GM23338 (cell line): ENCODE results near the gene ZC4H2. TPM values are rescaled to one million over a fixed set of nuclear protein-coding genes. Genes with fewer than 3 reads are reported as not detected.

Experiments
- ATAC-seq: fragments of 200-7000 bp; cut with Tn5 transposase; 3 replicates; pipeline ENCODE4 v1.9.1; 2020
- DNase-seq: peaks from one replicate; pipeline ENCODE4 v3.0.0-alpha.2; 2015; ENCODE audit warnings: low spot score
- H2AFZ ChIP-seq: fragments of 200-600 bp; sonication (generic); 2 replicates; pipeline ENCODE4 v1.8.0; 2016; ENCODE audit warnings: antibody characterized with exemption, mild to moderate bottlenecking, moderate library complexity
- H3F3A ChIP-seq: fragments of 200-600 bp; sonication (generic); replicated peaks from 2 replicates; pipeline ENCODE4 v1.8.0; 2017; ENCODE audit warnings: antibody characterized with exemption, mixed run types, low read depth
- H3K27ac ChIP-seq: fragments of 200-600 bp; sonication (generic); 2 replicates; pipeline ENCODE4 v1.6.1; 2016; ENCODE audit warnings: low read depth
- H3K27me3 ChIP-seq: fragments of 200-600 bp; sonication (generic); 2 replicates; pipeline ENCODE4 v1.8.0; 2016; ENCODE audit warnings: mild to moderate bottlenecking, mixed run types, moderate library complexity; ENCODE audit not compliant: insufficient read depth
- H3K36me3 ChIP-seq: fragments of 200-600 bp; sonication (generic); 2 replicates; pipeline ENCODE4 v1.8.0; 2016; ENCODE audit warnings: mild to moderate bottlenecking; ENCODE audit not compliant: insufficient read depth
- H3K4me1 ChIP-seq: fragments of 200-600 bp; sonication (generic); 2 replicates; pipeline ENCODE4 v1.8.0; 2016; ENCODE audit warnings: mild to moderate bottlenecking, moderate library complexity; ENCODE audit not compliant: insufficient read depth
- H3K4me2 ChIP-seq: fragments of 200-600 bp; sonication (generic); 2 replicates; pipeline ENCODE4 v1.7.1; 2017; ENCODE audit warnings: mixed run types
- H3K4me3 ChIP-seq: fragments of 200-600 bp; sonication (generic); 2 replicates; pipeline ENCODE4 v1.6.1; 2016; ENCODE audit warnings: mixed run types
- H3K79me2 ChIP-seq: fragments of 200-600 bp; sonication (generic); replicated peaks from 2 replicates; pipeline ENCODE4 v1.8.0; 2017; ENCODE audit warnings: mild to moderate bottlenecking; ENCODE audit not compliant: insufficient read depth
- H3K9me2 ChIP-seq: fragments of 200-600 bp; sonication (generic); 2 replicates; pipeline ENCODE4 v1.8.0; 2017; ENCODE audit not compliant: insufficient read depth
- H4K20me1 ChIP-seq: fragments of 200-600 bp; sonication (generic); replicated peaks from 2 replicates; pipeline ENCODE4 v1.8.0; 2017; ENCODE audit warnings: mild to moderate bottlenecking; ENCODE audit not compliant: insufficient read depth
- H3K27ac Mint-ChIP-seq: 2 replicates; pipeline ENCODE4 v1.8.0; 2020; ENCODE audit warnings: inconsistent platforms, mild to moderate bottlenecking, moderate library complexity, mixed read lengths
- H3K27me3 Mint-ChIP-seq: 3 replicates; pipeline ENCODE4 v1.8.0; 2022; ENCODE audit warnings: low read depth, mild to moderate bottlenecking, moderate library complexity, mixed read lengths, inconsistent platforms; ENCODE audit not compliant: insufficient read depth, poor library complexity
- H3K36me3 Mint-ChIP-seq: 3 replicates; pipeline ENCODE4 v1.8.0; 2021; ENCODE audit warnings: low read depth, mild to moderate bottlenecking, inconsistent platforms, moderate library complexity, mixed read lengths
- H3K4me1 Mint-ChIP-seq: 3 replicates; pipeline ENCODE4 v1.8.0; 2020; ENCODE audit warnings: mild to moderate bottlenecking, inconsistent platforms, mixed read lengths
- H3K4me3 Mint-ChIP-seq: 3 replicates; pipeline ENCODE4 v1.8.0; 2021; ENCODE audit warnings: moderate library complexity, mild to moderate bottlenecking, inconsistent platforms, mixed read lengths
- H3K9me3 Mint-ChIP-seq: 3 replicates; pipeline ENCODE4 v1.8.0; 2020; ENCODE audit warnings: moderate library complexity, mild to moderate bottlenecking, inconsistent platforms, mixed read lengths
- CREB1 ChIP-seq: fragments of 250-450 bp; sonication (Bioruptor Pico); IDR thresholded peaks from 2 replicates; pipeline ENCODE4 v1.5.0; 2020; ENCODE audit warnings: low read depth, mild to moderate bottlenecking, moderate library complexity
- EZH2 ChIP-seq: fragments of 200-600 bp; sonication (generic); IDR thresholded peaks from one replicate; pipeline ENCODE4 v1.8.0; 2017; ENCODE audit warnings: antibody characterized with exemption, mild to moderate bottlenecking, low read depth; ENCODE audit not compliant: unreplicated experiment
- EZH2phosphoT487 ChIP-seq: fragments of 200-600 bp; sonication (generic); IDR thresholded peaks from one replicate; pipeline ENCODE4 v1.8.1; 2018; ENCODE audit warnings: antibody characterized with exemption; ENCODE audit not compliant: unreplicated experiment
- JUNB ChIP-seq: IDR thresholded peaks from one replicate; pipeline ENCODE4 v1.6.1; 2016; ENCODE audit warnings: antibody characterized with exemption; ENCODE audit not compliant: unreplicated experiment
- NANOG ChIP-seq: IDR thresholded peaks from 2 replicates; pipeline ENCODE4 v1.6.1; 2016; ENCODE audit warnings: antibody characterized with exemption, borderline replicate concordance
- POLR2AphosphoS5 ChIP-seq: IDR thresholded peaks from 2 replicates; pipeline ENCODE4 v1.6.1; 2016; ENCODE audit warnings: antibody characterized with exemption, low read depth
- STAT1 ChIP-seq: IDR thresholded peaks from one replicate; pipeline ENCODE4 v1.6.1; 2016; ENCODE audit warnings: antibody characterized with exemption; ENCODE audit not compliant: unreplicated experiment
- ZNF114 ChIP-seq: fragments of 250-450 bp; sonication (Bioruptor Pico); IDR thresholded peaks from 2 replicates; pipeline ENCODE4 v1.5.0; 2020; ENCODE audit warnings: mild to moderate bottlenecking, moderate library complexity
- ZNF331 ChIP-seq: fragments of 250-450 bp; sonication (Bioruptor Pico); IDR thresholded peaks from 2 replicates; pipeline ENCODE4 v1.5.0; 2020; ENCODE audit warnings: low read depth, mild to moderate bottlenecking, moderate library complexity
- polyA plus RNA-seq: library from polyadenylated mRNA; unstranded; fragments of >200 nt; fragmentation: Nextera tagmentation; extraction: Ambion mirVana; gene quantifications from 2 replicates; pipeline ENCODE4 v1.2.1, GENCODE V29; 2016
- total RNA-seq: library from RNA; depleted of rRNA; stranded (reverse); fragments of >200 nt; shearing (Covaris generic); gene quantifications from 2 replicates; pipeline ENCODE4 v1.2.3, GENCODE V29; 2014
- TF ChIP-seq, protein P1 (sequence below): IDR thresholded peaks from one replicate; pipeline ENCODE4 v1.6.1; 2018; ENCODE audit warnings: antibody characterized with exemption; ENCODE audit not compliant: unreplicated experiment
- TF ChIP-seq, protein P2 (sequence below): fragments of 250-450 bp; sonication (Bioruptor Pico); IDR thresholded peaks from 2 replicates; pipeline ENCODE4 v1.5.0; 2020; ENCODE audit warnings: mild to moderate bottlenecking, moderate library complexity
- TF ChIP-seq, protein P3 (sequence below): IDR thresholded peaks from 2 replicates; pipeline ENCODE4 v1.6.1; 2016; ENCODE audit warnings: antibody characterized with exemption
- TF ChIP-seq, protein P4 (sequence below), 2 experiments: fragments of 200-600 bp in 1 of 2; sonication (generic) in 1 of 2; conservative IDR thresholded peaks; 2 replicates each; pipeline versions ENCODE4 v1.5.1 to v1.6.1; 2016 to 2017; ENCODE audit warnings: antibody characterized with exemption in 2 of 2, low read depth in 2 of 2, mild to moderate bottlenecking in 2 of 2, moderate library complexity in 1 of 2

Gene ZC4H2
- total and polyA plus RNA-seq, 2 experiments from 2014 or later: 17.4 to 28.3 TPM

DNA sequence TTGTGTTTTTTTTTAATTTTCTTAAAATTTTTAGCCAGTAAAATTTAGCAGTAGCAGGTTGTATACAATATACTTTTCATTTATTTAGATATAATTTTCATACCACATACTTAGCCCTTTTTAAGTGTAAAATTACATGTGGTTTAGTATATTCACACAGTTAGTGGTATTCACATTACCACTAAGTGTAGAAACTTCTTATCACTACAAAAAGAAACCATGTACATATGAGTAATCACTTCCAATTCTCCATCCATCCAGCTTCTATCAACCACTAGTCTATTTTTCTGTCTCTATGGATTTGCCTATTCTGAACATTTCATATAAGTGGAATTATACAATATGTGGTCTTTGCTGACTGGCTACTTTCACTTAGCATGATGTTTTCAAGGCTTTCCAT, 109.0 kb downstream of the ZC4H2 start:
- H3K4me1 ChIP-seq: no peaks in the 10 kb centered on the region
- H3K4me2 ChIP-seq: no peak overlapping the region
- ATAC-seq: no peak
- no peaks in the 10 kb centered on the region for H3K27me3 ChIP-seq
- no peaks in the 10 kb centered on the region for H3K79me2 ChIP-seq
- H3K4me3 Mint-ChIP-seq: no peak overlapping the region
- H3K36me3 ChIP-seq: no peaks in the 10 kb centered on the region
- H4K20me1 ChIP-seq: no peaks in the 10 kb centered on the region
- peaks cover 14% of the 10 kb centered on the region for H3K9me3 Mint-ChIP-seq
- TF ChIP-seq, protein P1, sequence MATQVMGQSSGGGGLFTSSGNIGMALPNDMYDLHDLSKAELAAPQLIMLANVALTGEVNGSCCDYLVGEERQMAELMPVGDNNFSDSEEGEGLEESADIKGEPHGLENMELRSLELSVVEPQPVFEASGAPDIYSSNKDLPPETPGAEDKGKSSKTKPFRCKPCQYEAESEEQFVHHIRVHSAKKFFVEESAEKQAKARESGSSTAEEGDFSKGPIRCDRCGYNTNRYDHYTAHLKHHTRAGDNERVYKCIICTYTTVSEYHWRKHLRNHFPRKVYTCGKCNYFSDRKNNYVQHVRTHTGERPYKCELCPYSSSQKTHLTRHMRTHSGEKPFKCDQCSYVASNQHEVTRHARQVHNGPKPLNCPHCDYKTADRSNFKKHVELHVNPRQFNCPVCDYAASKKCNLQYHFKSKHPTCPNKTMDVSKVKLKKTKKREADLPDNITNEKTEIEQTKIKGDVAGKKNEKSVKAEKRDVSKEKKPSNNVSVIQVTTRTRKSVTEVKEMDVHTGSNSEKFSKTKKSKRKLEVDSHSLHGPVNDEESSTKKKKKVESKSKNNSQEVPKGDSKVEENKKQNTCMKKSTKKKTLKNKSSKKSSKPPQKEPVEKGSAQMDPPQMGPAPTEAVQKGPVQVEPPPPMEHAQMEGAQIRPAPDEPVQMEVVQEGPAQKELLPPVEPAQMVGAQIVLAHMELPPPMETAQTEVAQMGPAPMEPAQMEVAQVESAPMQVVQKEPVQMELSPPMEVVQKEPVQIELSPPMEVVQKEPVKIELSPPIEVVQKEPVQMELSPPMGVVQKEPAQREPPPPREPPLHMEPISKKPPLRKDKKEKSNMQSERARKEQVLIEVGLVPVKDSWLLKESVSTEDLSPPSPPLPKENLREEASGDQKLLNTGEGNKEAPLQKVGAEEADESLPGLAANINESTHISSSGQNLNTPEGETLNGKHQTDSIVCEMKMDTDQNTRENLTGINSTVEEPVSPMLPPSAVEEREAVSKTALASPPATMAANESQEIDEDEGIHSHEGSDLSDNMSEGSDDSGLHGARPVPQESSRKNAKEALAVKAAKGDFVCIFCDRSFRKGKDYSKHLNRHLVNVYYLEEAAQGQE: no peak
- TF ChIP-seq, protein P2, sequence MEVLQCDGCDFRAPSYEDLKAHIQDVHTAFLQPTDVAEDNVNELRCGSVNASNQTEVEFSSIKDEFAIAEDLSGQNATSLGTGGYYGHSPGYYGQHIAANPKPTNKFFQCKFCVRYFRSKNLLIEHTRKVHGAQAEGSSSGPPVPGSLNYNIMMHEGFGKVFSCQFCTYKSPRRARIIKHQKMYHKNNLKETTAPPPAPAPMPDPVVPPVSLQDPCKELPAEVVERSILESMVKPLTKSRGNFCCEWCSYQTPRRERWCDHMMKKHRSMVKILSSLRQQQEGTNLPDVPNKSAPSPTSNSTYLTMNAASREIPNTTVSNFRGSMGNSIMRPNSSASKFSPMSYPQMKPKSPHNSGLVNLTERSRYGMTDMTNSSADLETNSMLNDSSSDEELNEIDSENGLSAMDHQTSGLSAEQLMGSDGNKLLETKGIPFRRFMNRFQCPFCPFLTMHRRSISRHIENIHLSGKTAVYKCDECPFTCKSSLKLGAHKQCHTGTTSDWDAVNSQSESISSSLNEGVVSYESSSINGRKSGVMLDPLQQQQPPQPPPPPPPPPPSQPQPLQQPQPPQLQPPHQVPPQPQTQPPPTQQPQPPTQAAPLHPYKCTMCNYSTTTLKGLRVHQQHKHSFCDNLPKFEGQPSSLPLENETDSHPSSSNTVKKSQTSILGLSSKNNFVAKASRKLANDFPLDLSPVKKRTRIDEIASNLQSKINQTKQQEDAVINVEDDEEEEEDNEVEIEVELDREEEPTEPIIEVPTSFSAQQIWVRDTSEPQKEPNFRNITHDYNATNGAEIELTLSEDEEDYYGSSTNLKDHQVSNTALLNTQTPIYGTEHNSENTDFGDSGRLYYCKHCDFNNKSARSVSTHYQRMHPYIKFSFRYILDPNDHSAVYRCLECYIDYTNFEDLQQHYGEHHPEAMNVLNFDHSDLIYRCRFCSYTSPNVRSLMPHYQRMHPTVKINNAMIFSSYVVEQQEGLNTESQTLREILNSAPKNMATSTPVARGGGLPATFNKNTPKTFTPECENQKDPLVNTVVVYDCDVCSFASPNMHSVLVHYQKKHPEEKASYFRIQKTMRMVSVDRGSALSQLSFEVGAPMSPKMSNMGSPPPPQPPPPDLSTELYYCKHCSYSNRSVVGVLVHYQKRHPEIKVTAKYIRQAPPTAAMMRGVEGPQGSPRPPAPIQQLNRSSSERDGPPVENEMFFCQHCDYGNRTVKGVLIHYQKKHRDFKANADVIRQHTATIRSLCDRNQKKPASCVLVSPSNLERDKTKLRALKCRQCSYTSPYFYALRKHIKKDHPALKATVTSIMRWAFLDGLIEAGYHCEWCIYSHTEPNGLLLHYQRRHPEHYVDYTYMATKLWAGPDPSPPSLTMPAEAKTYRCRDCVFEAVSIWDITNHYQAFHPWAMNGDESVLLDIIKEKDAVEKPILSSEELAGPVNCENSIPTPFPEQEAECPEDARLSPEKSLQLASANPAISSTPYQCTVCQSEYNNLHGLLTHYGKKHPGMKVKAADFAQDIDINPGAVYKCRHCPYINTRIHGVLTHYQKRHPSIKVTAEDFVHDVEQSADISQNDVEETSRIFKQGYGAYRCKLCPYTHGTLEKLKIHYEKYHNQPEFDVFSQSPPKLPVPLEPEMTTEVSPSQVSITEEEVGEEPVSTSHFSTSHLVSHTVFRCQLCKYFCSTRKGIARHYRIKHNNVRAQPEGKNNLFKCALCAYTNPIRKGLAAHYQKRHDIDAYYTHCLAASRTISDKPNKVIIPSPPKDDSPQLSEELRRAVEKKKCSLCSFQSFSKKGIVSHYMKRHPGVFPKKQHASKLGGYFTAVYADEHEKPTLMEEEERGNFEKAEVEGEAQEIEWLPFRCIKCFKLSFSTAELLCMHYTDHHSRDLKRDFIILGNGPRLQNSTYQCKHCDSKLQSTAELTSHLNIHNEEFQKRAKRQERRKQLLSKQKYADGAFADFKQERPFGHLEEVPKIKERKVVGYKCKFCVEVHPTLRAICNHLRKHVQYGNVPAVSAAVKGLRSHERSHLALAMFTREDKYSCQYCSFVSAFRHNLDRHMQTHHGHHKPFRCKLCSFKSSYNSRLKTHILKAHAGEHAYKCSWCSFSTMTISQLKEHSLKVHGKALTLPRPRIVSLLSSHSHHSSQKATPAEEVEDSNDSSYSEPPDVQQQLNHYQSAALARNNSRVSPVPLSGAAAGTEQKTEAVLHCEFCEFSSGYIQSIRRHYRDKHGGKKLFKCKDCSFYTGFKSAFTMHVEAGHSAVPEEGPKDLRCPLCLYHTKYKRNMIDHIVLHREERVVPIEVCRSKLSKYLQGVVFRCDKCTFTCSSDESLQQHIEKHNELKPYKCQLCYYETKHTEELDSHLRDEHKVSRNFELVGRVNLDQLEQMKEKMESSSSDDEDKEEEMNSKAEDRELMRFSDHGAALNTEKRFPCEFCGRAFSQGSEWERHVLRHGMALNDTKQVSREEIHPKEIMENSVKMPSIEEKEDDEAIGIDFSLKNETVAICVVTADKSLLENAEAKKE: no peak
- TF ChIP-seq ZNF114 (CRISPR knock-in tag): no peak
- no peak for TF ChIP-seq CREB1
- TF ChIP-seq, protein P3, sequence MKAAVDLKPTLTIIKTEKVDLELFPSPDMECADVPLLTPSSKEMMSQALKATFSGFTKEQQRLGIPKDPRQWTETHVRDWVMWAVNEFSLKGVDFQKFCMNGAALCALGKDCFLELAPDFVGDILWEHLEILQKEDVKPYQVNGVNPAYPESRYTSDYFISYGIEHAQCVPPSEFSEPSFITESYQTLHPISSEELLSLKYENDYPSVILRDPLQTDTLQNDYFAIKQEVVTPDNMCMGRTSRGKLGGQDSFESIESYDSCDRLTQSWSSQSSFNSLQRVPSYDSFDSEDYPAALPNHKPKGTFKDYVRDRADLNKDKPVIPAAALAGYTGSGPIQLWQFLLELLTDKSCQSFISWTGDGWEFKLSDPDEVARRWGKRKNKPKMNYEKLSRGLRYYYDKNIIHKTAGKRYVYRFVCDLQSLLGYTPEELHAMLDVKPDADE: no peak
- no peak for TF ChIP-seq POLR2AphosphoS5
- TF ChIP-seq NANOG: no peak
- TF ChIP-seq JUNB: no peak
- no peak for TF ChIP-seq ZNF331 (CRISPR knock-in tag)
- no peak for TF ChIP-seq EZH2
- TF ChIP-seq, protein P4, sequence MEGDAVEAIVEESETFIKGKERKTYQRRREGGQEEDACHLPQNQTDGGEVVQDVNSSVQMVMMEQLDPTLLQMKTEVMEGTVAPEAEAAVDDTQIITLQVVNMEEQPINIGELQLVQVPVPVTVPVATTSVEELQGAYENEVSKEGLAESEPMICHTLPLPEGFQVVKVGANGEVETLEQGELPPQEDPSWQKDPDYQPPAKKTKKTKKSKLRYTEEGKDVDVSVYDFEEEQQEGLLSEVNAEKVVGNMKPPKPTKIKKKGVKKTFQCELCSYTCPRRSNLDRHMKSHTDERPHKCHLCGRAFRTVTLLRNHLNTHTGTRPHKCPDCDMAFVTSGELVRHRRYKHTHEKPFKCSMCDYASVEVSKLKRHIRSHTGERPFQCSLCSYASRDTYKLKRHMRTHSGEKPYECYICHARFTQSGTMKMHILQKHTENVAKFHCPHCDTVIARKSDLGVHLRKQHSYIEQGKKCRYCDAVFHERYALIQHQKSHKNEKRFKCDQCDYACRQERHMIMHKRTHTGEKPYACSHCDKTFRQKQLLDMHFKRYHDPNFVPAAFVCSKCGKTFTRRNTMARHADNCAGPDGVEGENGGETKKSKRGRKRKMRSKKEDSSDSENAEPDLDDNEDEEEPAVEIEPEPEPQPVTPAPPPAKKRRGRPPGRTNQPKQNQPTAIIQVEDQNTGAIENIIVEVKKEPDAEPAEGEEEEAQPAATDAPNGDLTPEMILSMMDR (conservative IDR thresholded peaks at IDR 0.05; ENCODE audit: low read depth in 2 of 2): no peak
- no peak for TF ChIP-seq EZH2phosphoT487
- TF ChIP-seq STAT1: no peak
- no peaks in the 10 kb centered on the region for H3K27me3 Mint-ChIP-seq
- H2AFZ ChIP-seq: no peak overlapping the region
- H3F3A ChIP-seq: no peaks in the 10 kb centered on the region
- no peak for DNase-seq
- no peak overlapping the region for H3K4me3 ChIP-seq
- H3K27ac Mint-ChIP-seq: no peak overlapping the region
- no peak overlapping the region for H3K27ac ChIP-seq
- no peaks in the 10 kb centered on the region for H3K4me1 Mint-ChIP-seq
- H3K36me3 Mint-ChIP-seq: no peaks in the 10 kb centered on the region
- H3K9me2 ChIP-seq: no peaks in the 10 kb centered on the region
